ENCODE measurements around the gene PRSS2. TPM values are rescaled to one million over a fixed set of nuclear protein-coding genes. Genes with fewer than 3 reads are reported as not detected.
A peak's percentile ranks its signal among the peaks of the same experiment; 100 is the strongest.

PRSS2 gene
- total RNA-seq, 1 donor from 2014 or later: not detected

DNA sequence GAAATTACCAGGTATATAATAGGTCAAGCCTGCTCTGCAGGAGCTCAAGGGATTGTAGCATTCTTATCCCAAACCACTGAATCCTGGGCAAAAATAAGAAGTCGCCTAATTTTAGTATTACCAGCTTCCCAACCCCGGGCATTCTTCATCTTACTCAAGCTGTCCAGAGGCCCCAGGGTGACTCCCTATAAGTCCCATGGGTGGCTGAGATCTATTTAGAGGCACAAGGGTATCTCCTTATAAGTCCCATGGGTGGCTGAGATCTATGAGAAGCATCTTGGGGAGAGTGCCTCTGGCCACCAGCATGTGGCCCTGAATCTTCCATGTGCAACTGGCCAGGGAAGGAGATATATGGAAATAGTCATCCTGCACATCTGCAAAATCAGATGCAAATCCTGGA is 38.9 kb downstream of the PRSS2 start:
- intact Hi-C loops (cut with DNase I): no loop called here
- DNase-seq (no peak), ATAC-seq (ENCODE audit: poor library complexity) (no peak)

- ATAC-seq (ENCODE audit: poor library complexity) (peak; percentile 53), DNase-seq (no peak)
- intact Hi-C loops (cut with DNase I): no loop called here
These were observed 40.5 kb downstream of the PRSS2 start for GRCh38 chr7:142811154-142811737.

DNA sequence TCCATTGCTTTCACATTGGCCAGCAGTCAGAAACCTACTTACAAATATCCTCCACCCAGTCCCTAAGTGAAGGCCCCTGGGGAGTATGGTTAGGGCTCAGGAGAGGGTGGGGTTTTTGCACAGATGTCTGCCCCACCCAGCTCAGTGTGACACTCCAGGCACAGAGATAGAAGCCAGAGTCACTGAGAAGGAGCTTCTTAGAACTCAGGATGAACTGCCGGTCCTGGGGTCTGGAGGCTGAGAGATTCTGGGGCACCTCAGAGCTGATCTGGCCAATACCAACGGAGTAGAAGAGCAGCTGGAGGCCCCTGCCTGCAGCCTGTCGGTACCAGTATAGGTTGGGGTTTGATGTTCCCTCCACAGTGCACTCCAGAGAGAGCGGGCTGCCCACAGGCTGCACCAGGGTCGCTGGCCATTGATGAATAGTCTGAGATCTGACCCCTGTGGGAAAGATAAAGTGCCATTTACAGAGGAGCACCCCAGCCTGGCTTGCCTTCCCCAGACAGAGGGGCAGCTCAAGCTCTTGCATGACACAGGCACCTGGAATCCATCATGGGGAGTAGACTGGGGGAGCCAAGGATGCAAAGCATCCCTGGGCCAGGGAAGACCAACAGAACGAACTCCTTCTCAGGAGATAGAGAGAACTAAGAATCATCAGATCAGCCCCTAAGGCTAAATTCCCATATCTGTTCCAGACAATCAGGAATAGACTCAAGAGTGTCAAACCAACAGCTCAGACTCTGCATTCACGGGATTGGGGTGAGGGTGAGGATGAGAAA is 41.9 kb downstream of the PRSS2 start:
- DNase-seq: no peak
- intact Hi-C loops (cut with DNase I): no loop called here

GRCh38 chr7:142813226-142813625 is 42.5 kb downstream of the PRSS2 start:
- ATAC-seq (ENCODE audit: poor library complexity) (no peak), DNase-seq (no peak)
- intact Hi-C loops (cut with DNase I): no loop called here

More for the DNA sequence above, 41.9 kb downstream of the PRSS2 start:
- no peak for ATAC-seq (ENCODE audit: poor library complexity)

DNA sequence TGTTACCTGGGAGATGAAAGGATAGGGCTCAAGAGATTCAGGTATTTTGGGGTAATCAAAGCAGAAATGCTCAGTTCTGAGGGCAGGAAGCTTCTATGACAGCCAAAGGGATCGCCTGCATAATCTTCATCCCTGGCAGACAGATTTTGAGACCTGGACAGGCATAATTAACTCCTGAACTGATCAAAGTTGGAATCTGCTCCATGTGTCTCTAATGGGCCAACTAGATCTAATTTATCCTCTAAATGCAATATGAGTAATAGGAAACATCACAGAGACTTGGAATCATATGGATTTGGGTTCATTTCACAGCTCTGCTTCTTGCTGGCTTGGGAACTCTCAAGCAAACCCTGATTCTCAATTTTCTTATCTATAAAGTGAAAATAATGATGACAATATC is 42.9 kb downstream of the PRSS2 start:
- intact Hi-C loops (cut with DNase I): no loop called here
- DNase-seq (no peak), ATAC-seq (ENCODE audit: poor library complexity) (no peak)

DNA sequence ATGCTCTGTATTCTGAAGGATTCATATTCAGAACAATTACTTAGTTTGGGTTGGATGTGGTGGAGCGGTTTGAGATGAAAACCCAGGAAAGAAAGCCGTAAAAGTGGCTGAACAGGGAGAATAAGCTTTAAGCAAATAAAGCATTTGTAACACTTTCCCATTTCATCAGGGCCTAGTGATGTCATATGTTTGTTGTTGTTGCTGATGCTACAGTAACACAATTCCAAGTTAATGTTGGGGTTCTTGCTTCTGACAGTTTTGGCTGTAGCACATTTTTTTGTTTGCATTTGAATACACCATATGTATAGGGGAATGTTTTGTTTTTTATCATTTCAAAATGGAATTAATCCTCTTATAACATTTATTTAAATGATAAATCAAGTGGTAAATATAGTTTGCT is 43.7 kb downstream of the PRSS2 start:
- DNase-seq: no peak
- intact Hi-C loops (cut with DNase I): no loop called here
- no peak for ATAC-seq (ENCODE audit: poor library complexity)

- ATAC-seq (ENCODE audit: poor library complexity): no peak
- no peak for DNase-seq
- intact Hi-C loops (cut with DNase I): no loop called here
These were observed 44.4 kb downstream of the PRSS2 start for GRCh38 chr7:142815134-142815533.

- no peak for DNase-seq
- ATAC-seq (ENCODE audit: poor library complexity): no peak
- intact Hi-C loops (cut with DNase I): no loop called here
These were observed 46.7 kb downstream of the PRSS2 start for GRCh38 chr7:142817506-142817905.

GRCh38 chr7:142819530-142819929 is 48.8 kb downstream of the PRSS2 start:
- ATAC-seq (ENCODE audit: poor library complexity) (no peak), DNase-seq (no peak)
- intact Hi-C loops (cut with DNase I): no loop called here

DNA sequence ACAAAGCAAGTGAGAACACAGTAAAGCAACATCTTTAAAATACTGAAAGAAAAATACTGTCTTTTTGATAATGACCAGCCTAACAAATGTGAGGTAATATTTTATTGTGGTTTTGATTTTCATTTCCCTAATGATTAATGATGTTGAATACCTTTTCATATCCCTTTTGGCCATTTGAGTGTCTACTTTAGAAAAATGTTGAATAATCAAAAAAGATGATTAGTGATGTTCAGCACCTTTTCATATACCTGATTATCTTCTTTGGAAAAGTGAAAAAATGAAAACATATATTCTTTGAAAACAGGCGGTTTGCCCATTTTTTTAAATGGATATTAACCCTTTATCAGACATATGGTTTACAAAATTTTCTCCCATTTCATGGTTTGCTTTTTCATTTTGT is 51.9 kb downstream of the PRSS2 start:
- intact Hi-C loops (cut with DNase I): no loop called here
- ATAC-seq (ENCODE audit: poor library complexity): no peak
- DNase-seq: no peak

Other genes with a start within 250 kb of the PRSS2 start
- not detected for gene PRSS1, start 21.5 kb upstream of the PRSS2 start, total RNA-seq
- 2.6 TPM for gene EPHB6, start 84.1 kb downstream of the PRSS2 start, total RNA-seq
- gene TRPV6, start 114.8 kb downstream of the PRSS2 start, total RNA-seq: not detected
- gene TRPV5, start 162.8 kb downstream of the PRSS2 start, total RNA-seq: not detected
- not detected for gene LLCFC1, start 168.5 kb downstream of the PRSS2 start, total RNA-seq
- 0.43 TPM for gene KEL, start 191.4 kb downstream of the PRSS2 start, total RNA-seq

Measured in Right ventricle myocardium superior (tissue), 1 donor.